ENCODE measurements around the gene TPCN2.

Gene TPCN2

DNA sequence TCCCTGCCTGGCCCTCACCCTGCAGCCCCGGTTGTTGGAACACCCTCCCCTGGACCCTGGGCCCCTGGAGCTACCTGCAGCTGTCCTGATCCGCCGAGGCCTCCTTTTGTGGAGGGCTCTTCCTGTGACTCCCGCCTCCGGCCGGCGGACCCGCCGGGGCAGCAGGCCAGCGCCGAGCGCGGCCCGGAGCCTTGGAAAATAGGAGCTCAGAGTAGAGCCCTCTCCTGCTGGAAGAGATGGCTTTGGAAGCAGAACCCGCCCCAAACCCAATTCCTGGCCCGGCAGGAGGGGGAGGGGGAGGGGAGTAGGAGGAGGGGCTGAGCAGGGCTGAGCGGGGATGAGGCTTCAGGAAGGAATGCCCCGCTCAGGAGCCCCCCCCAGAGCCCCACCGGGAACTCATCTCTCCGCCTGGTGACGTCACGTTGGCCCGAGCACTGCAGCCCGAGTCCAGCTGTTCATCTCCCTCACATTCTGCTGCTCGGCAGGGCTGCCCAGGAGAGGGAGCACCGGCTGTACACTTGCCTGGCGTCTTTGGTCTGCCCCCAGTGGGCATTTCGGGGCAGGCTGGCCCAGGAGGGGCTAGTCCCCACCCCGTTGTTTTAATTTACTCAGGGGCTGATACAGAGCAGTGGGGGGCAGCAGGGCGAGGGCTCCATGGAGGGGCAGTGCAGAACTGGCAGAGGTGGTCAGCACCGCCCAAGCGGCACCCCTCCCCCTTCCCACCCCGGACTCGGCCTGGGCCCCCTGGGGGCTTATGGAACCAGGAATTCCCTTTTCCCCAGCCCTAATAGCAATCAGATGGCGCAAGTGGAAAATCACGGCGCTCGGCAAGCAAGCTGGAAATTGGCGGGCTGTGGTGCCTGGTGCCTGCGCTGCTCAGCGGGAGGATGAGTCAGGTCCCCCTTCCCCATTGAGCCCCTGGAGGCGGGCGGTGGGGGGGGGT lies 35.5 kb upstream of the TPCN2 start, which contains the start of gene MRGPRF:
MRGPRF (minus strand) TSS at position 238 of the 943 bp plus-strand sequence. CDS start 3,345 bp downstream, outside the sequence.
- Histone ChIP-seq H3K4me2 (ENCODE audit: low read depth, low read length, poor library complexity, severe bottlenecking) (no peak within 1 kb of the TSS), H2AFZ (ENCODE audit: low read depth, low read length, severe bottlenecking) (no peak within 1 kb of the TSS), H3K9ac (ENCODE audit: low read length) (no peak within 1 kb of the TSS)

DNA sequence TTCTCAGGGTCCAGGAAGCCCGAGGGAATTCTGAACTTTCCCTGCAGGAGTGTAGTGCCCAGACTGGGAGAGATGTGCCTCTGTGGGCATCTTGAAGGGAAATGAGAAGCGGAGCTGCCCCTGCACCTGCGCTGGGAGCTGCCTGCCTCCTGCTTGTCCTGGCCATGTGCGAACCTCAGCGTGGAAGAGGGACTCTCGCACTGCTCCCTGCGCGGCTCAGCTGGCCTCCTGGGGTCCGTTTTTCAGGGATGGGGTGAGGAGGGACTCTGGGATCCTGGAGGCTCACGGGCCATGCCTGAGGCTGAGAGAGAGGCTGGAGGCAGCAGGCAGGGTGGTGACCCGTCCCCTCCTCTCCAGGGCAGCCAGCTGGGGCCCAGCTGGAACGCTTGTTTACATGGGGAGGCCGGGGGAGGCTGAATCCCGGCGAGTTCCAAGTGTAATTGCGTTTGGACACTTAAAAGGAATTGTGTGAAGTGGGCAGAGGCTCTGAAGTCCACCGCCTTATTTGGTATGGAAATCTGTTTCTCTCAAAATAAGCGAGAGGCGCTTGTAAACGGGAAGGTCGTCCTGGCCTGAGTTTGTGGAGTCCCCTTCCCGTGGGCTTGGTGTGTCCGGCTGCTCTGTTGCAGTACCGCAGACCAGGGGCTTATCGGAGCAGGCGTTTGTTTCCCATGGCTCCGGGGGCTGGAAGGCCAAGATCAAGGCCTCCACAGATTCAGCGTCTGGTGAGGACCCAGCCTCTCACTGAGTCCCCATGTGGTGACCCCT lies 34.5 kb upstream of the TPCN2 start:
- Histone ChIP-seq H4K20me1 (ENCODE audit: low read depth, low read length) (no peaks in the 10 kb centered on the region), H2AFZ (ENCODE audit: low read depth, low read length, severe bottlenecking) (no peak overlapping the region), H3K27me3 (ENCODE audit: low read length) (no peaks in the 10 kb centered on the region), H3K9me2 (replicated peaks; ENCODE audit: insufficient read depth, low read length) (no peaks in the 10 kb centered on the region), H3K4me2 (ENCODE audit: low read depth, low read length, poor library complexity, severe bottlenecking) (no peak overlapping the region), H3K9ac (ENCODE audit: low read length) (no peak overlapping the region), H3K27ac (ENCODE audit: low read depth, low read length) (no peak overlapping the region), H3K9me3 (ENCODE audit: insufficient read depth, low read length) (no peaks in the 10 kb centered on the region), H3K4me3 (ENCODE audit: insufficient read depth, low read length, poor library complexity, severe bottlenecking) (no peak overlapping the region), H3K79me2 (ENCODE audit: insufficient read depth, low read length) (no peaks in the 10 kb centered on the region), H3F3A (ENCODE audit: insufficient read depth) (no peaks in the 10 kb centered on the region), H3K36me3 (ENCODE audit: low read length) (no peaks in the 10 kb centered on the region)
- TF ChIP-seq, protein P1, sequence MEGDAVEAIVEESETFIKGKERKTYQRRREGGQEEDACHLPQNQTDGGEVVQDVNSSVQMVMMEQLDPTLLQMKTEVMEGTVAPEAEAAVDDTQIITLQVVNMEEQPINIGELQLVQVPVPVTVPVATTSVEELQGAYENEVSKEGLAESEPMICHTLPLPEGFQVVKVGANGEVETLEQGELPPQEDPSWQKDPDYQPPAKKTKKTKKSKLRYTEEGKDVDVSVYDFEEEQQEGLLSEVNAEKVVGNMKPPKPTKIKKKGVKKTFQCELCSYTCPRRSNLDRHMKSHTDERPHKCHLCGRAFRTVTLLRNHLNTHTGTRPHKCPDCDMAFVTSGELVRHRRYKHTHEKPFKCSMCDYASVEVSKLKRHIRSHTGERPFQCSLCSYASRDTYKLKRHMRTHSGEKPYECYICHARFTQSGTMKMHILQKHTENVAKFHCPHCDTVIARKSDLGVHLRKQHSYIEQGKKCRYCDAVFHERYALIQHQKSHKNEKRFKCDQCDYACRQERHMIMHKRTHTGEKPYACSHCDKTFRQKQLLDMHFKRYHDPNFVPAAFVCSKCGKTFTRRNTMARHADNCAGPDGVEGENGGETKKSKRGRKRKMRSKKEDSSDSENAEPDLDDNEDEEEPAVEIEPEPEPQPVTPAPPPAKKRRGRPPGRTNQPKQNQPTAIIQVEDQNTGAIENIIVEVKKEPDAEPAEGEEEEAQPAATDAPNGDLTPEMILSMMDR (IDR thresholded peaks at IDR 0.05; ENCODE audit: insufficient read depth, low read length, poor library complexity, severe bottlenecking): no peak
- no peak for TF ChIP-seq EZH2phosphoT487 (conservative IDR thresholded peaks at IDR 0.05; ENCODE audit: low read length)

More for the DNA sequence above, 35.5 kb upstream of the TPCN2 start, which contains the start of gene MRGPRF:
- Histone ChIP-seq H3K9me2 (replicated peaks; ENCODE audit: insufficient read depth, low read length) (no peaks in the 10 kb centered on the region), H3K4me3 (ENCODE audit: insufficient read depth, low read length, poor library complexity, severe bottlenecking) (no peak within 1 kb of the TSS), H3K9me3 (ENCODE audit: insufficient read depth, low read length) (no peaks in the 10 kb centered on the region), H3K36me3 (ENCODE audit: low read length) (no peaks in the 10 kb centered on the region), H3F3A (ENCODE audit: insufficient read depth) (no peaks in the 10 kb centered on the region), H3K79me2 (ENCODE audit: insufficient read depth, low read length) (no peaks in the 10 kb centered on the region), H3K27ac (ENCODE audit: low read depth, low read length) (no peak within 1 kb of the TSS), H3K27me3 (ENCODE audit: low read length) (no peaks in the 10 kb centered on the region), H4K20me1 (ENCODE audit: low read depth, low read length) (no peaks in the 10 kb centered on the region)
- TF ChIP-seq EZH2phosphoT487 (conservative IDR thresholded peaks at IDR 0.05; ENCODE audit: low read length): no peak
- TF ChIP-seq, protein P1 (IDR thresholded peaks at IDR 0.05; ENCODE audit: insufficient read depth, low read length, poor library complexity, severe bottlenecking): no peak

DNA sequence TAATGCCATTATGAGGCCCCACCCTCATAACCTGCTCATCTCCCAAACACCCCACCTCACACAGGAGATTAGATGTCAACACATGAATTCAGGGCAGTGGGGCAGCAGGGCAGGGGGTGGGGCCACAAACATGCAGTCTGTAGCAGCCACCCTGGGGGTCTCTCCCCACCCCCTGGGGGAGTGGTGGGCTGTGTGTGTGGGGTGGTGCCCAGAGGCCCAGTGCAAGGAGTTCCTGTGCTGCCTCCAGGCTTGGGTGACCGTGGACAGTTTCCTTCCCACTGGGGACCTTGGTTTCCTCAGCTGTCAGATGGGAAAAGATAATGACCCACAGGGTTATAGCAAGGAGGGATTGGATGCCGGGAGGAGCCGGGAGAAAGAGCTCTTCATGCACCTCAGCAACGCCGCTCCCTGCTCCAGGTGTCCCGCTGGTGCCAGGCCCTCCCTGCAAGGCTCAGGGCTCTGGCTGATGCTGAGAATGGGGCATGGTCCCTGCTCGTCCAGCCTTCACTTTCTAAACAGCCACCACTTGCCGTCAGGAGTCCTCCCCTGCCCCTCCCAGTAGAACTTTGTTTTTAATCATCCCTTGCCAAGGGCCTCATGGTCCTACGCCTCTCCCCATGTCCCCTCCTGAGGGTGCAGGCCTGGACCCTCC lies 33.7 kb upstream of the TPCN2 start:
- no peak overlapping the region for H3K4me3 ChIP-seq (ENCODE audit: insufficient read depth, low read length, poor library complexity, severe bottlenecking)
- H3K79me2 ChIP-seq (ENCODE audit: insufficient read depth, low read length): no peaks in the 10 kb centered on the region
- H3K9ac ChIP-seq (ENCODE audit: low read length): no peak overlapping the region
- no peaks in the 10 kb centered on the region for H3F3A ChIP-seq (ENCODE audit: insufficient read depth)
- no peaks in the 10 kb centered on the region for H3K9me3 ChIP-seq (ENCODE audit: insufficient read depth, low read length)
- no peaks in the 10 kb centered on the region for H3K36me3 ChIP-seq (ENCODE audit: low read length)
- no peaks in the 10 kb centered on the region for H4K20me1 ChIP-seq (ENCODE audit: low read depth, low read length)
- H3K9me2 ChIP-seq (replicated peaks; ENCODE audit: insufficient read depth, low read length): no peaks in the 10 kb centered on the region
- H3K27me3 ChIP-seq (ENCODE audit: low read length): no peaks in the 10 kb centered on the region
- no peak for TF ChIP-seq EZH2phosphoT487 (conservative IDR thresholded peaks at IDR 0.05; ENCODE audit: low read length)
- TF ChIP-seq, protein P1 (IDR thresholded peaks at IDR 0.05; ENCODE audit: insufficient read depth, low read length, poor library complexity, severe bottlenecking): no peak
- no peak overlapping the region for H3K27ac ChIP-seq (ENCODE audit: low read depth, low read length)
- H2AFZ ChIP-seq (ENCODE audit: low read depth, low read length, severe bottlenecking): no peak overlapping the region
- no peak overlapping the region for H3K4me2 ChIP-seq (ENCODE audit: low read depth, low read length, poor library complexity, severe bottlenecking)

Measured in SU-DHL-6 (cell line).